Stimulated activated CD8-positive, alpha-beta memory T cell treated with anti-CD3 and anti-CD28 coated beads, Interleukin-7, amount 100 ng/mL, for 1 hour (primary cell): ENCODE data around the gene FBXO36.

Experiments used
- DNase-seq, 2 donors: peaks; one replicate each; pipeline ENCODE4 v3.0.0-alpha.2; 2020; ENCODE audit warnings: low read depth in 2 of 2

Gene FBXO36

DNA sequence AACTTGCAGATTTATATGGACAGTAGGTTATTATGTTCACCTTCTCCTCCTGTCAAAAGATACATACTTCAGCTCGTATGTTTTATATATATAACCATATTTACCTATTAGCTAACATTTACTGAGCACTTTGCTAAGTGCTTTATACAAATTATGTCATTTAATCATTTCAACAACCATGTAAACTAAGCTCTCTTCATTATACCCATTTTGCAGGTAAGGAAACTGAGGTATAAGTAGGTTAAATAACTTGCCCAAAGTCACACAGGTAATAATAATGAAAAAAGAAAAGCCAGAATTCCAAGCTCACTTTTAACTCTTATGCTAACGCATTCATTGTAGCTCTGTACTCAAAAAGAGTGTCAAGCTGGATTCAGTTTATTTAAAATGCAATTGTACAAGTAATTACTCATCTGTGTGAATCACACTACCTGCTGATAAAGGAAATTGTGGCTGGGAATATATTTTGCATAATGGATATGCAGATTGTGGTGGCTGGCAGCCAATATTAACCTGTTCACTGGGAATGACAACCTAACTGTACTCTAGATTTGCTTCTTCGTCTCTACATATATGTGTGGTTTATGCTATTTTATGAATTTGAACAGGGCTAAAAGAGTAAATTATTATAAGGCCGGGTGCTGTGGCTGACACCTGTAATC, 125.8 kb downstream of the FBXO36 start:
- DNase-seq = no peak

DNA sequence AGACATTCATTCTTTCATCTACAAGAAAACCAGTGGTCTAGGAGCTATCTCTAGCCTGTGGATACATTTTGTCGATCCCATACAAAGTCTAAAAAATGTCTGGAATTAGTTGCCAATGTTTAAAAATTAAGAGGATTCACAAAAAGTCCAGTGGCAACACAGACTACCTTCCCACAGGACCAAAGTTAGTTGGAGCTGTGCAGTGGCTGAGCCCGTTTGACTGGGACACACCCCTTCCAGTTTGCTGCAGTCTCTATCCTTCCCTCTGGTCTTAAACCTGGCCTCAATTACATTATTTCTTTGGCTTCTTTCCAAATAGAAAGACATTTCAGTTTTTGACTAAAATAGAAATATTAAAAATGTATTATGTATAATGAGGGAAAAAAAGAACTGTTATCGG, 127.8 kb downstream of the FBXO36 start:
- DNase-seq = no peak

DNA sequence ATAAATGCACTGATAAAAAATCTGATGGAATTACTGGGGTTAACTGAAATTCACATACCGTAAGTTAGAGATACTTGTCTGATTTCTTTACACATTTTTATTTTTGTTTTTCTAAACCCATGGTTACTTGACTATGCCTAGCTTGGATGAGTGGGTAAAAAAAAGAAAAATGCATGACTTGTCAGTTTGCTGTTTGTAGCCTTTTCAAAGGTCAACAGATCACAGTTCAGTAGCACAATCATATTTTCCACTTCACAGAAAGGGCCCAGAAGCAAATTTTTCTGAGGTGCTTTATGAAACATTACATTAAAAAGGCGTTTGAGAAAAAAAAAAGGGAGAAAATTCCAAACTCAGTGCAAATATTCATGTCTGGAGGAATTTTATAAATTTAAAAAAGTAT, 130.0 kb downstream of the FBXO36 start:
- no peak for DNase-seq

DNA sequence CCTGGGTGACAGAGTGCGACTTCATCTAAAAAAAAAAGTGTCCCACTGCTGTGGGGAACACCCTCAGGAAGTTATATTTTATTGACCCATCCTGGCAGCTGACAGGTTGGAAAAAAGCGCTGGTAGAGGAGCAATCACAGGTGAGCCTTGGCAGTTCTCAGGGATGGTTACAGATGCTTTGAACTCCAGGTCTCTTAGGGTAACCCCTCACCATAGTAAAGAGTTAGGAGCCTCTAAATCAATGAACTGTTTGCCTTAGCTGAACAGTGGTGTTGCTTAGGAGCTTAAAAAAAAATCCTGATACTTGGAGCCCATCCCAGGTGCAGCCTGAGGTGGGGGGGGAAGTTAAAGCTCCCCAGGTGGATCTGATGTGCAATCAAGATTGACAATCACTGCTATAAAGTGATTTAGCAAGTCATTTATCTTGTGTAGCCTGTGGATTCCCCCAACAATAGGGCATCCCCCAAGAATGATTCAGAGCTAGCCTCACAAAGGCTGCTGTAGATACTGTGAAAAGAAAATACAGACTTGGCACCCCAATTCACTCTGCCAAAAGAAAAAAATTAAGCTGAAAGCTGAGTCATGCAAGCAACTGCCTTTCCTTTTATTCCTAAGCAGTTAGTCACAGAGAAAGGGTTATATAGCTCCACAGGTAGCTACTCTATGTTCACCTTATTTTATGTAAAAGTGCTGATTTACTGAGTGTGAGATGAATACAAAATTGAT, 131.6 kb downstream of the FBXO36 start:
- no peak for DNase-seq

DNA sequence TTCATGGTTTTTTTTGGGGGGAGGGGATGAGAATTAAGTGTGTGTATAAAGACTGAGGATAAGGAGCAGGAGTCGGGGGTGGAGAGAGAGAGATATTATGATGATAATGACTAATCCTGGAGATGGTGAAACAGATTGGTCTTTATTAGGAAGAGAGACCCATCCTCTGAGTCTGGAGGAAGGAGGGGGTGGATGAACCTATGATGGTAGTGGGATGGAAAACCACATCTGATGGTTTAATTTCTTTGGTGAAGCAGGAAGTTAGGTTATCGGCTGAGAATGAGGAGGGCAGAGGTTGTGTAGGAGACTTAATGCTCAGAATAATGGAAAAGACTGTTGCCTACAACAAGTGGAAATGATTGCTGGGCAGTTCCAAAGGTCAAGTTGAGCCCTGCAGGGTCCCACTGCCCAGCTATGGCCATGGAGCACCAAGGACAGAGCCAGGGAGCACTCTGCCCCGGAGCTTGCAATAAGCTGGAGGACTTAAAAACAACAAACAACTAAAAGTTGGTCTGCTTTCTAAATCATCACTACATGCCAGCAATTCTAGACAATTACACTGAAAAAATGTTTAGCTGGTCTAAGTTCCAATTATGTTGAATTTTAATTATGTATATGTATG, 138.5 kb downstream of the FBXO36 start:
- no peak for DNase-seq
